Neural cell (in vitro differentiated cells): Measurements from ENCODE around the gene TMEM202. TPM values are rescaled to one million over a fixed set of nuclear protein-coding genes. Genes with fewer than 3 reads are reported as not detected.

ENCODE experiments used
- H2AFZ ChIP-seq: fragments of 200-600, 300-800 bp; sonication (generic), shearing (Covaris generic); 2 replicates; pipeline ENCODE4 v1.6.0; 2014; ENCODE audit warnings: low read depth, mild to moderate bottlenecking, antibody characterized with exemption, low read length, moderate library complexity
- H3F3A ChIP-seq: fragments of 200-600 bp; shearing (Covaris generic); 2 replicates; pipeline ENCODE4 v1.6.1; 2016; ENCODE audit warnings: mild to moderate bottlenecking, moderate library complexity, mixed read lengths, antibody characterized with exemption, low read length; ENCODE audit not compliant: insufficient read depth, poor library complexity, severe bottlenecking
- H3K27ac ChIP-seq: fragments of 200-600, 300-800 bp; sonication (generic), shearing (Covaris generic); 2 replicates; pipeline ENCODE4 v1.5.1; 2014; ENCODE audit warnings: mild to moderate bottlenecking, low read length, moderate library complexity
- H3K27me3 ChIP-seq: fragments of 300-800, 200-600 bp; sonication (generic), shearing (Covaris generic); 2 replicates; pipeline ENCODE4 v1.6.0; 2014; ENCODE audit warnings: mild to moderate bottlenecking, low read depth, low read length, moderate library complexity; ENCODE audit not compliant: insufficient read depth
- H3K36me3 ChIP-seq: fragments of 300-800, 200-600 bp; sonication (generic), shearing (Covaris generic); 2 replicates; pipeline ENCODE4 v1.5.1; 2014; ENCODE audit warnings: mild to moderate bottlenecking, antibody characterized with exemption, low read length, moderate library complexity; ENCODE audit not compliant: insufficient read depth
- H3K4me2 ChIP-seq: fragments of 300-800, 200-600 bp; sonication (generic), shearing (Covaris generic); 2 replicates; pipeline ENCODE4 v1.6.0; 2014; ENCODE audit warnings: mild to moderate bottlenecking, low read length
- H3K4me3 ChIP-seq: fragments of 300-800, 200-600 bp; sonication (generic), shearing (Covaris generic); 2 replicates; pipeline ENCODE4 v1.5.1; 2014; ENCODE audit warnings: mild to moderate bottlenecking, low read length, moderate library complexity
- H3K79me2 ChIP-seq: fragments of 200-600 bp; shearing (Covaris generic); replicated peaks from 2 replicates; pipeline ENCODE4 v1.6.0; 2014; ENCODE audit warnings: mild to moderate bottlenecking, low read length, moderate library complexity; ENCODE audit not compliant: insufficient read depth
- H3K9ac ChIP-seq: fragments of 300-800, 200-600 bp; sonication (generic), shearing (Covaris generic); 2 replicates; pipeline ENCODE4 v1.6.1; 2016; ENCODE audit warnings: mild to moderate bottlenecking, low read length, mixed read lengths
- H3K9me2 ChIP-seq: fragments of 200-600 bp; shearing (Covaris generic); 2 replicates; pipeline ENCODE4 v1.6.1; 2016; ENCODE audit warnings: mild to moderate bottlenecking, low read length, mixed read lengths; ENCODE audit not compliant: insufficient read depth
- H3K9me3 ChIP-seq: fragments of 200-600, 300-800 bp; sonication (generic), shearing (Covaris generic); 2 replicates; pipeline ENCODE4 v1.6.1; 2016; ENCODE audit warnings: mild to moderate bottlenecking, mixed run types, low read length, moderate library complexity, mixed read lengths
- H4K20me1 ChIP-seq: fragments of 200-600 bp; shearing (Covaris generic); 2 replicates; pipeline ENCODE4 v1.6.1; 2016; ENCODE audit warnings: mild to moderate bottlenecking, mixed run types; ENCODE audit not compliant: insufficient read depth
- CTCF ChIP-seq: fragments of 450-650 bp; IDR thresholded peaks from 2 replicates; pipeline ENCODE4 v1.5.1; 2014; ENCODE audit warnings: antibody characterized with exemption, mild to moderate bottlenecking, moderate library complexity; ENCODE audit not compliant: poor library complexity, severe bottlenecking
- EP300 ChIP-seq: fragments of 450-650 bp; conservative IDR thresholded peaks from 2 replicates; pipeline ENCODE4 v1.6.1; 2014; ENCODE audit warnings: antibody characterized with exemption, mild to moderate bottlenecking, moderate library complexity; ENCODE audit not compliant: poor library complexity, severe bottlenecking
- EZH2 ChIP-seq: fragments of 200-600, 300-800 bp; shearing (Covaris generic), sonication (generic); IDR thresholded peaks from 2 replicates; pipeline ENCODE4 v1.6.1; 2014; ENCODE audit warnings: antibody characterized with exemption, low read length, borderline replicate concordance, mild to moderate bottlenecking; ENCODE audit not compliant: insufficient read depth, poor library complexity, severe bottlenecking
- MXI1 ChIP-seq: fragments of 450-650 bp; conservative IDR thresholded peaks from 2 replicates; pipeline ENCODE4 v1.6.1; 2014; ENCODE audit warnings: antibody characterized with exemption, mild to moderate bottlenecking; ENCODE audit not compliant: poor library complexity, severe bottlenecking
- POLR2AphosphoS5 ChIP-seq: IDR thresholded peaks from 2 replicates; pipeline ENCODE4 v1.6.1; 2012
- RAD21 ChIP-seq: fragments of 450-650 bp; conservative IDR thresholded peaks from 2 replicates; pipeline ENCODE4 v1.6.1; 2014; ENCODE audit warnings: antibody characterized with exemption, mild to moderate bottlenecking, moderate library complexity
- REST ChIP-seq: IDR thresholded peaks from 2 replicates; pipeline ENCODE4 v1.6.1; 2012; ENCODE audit warnings: borderline replicate concordance
- SMC3 ChIP-seq: fragments of 450-650 bp; conservative IDR thresholded peaks from 2 replicates; pipeline ENCODE4 v1.6.1; 2014; ENCODE audit warnings: antibody characterized with exemption, mild to moderate bottlenecking, moderate library complexity; ENCODE audit not compliant: poor library complexity
- TAF1 ChIP-seq: IDR thresholded peaks from 2 replicates; pipeline ENCODE4 v1.6.1; 2012; ENCODE audit warnings: low read depth
- polyA minus RNA-seq: library from RNA; depleted of rRNA, polyadenylated mRNA; stranded (reverse); fragments of >200 nt; gene quantifications from 2 replicates; pipeline ENCODE4 v1.2.3, GENCODE V29; 2014
- polyA plus RNA-seq: library from polyadenylated mRNA; depleted of rRNA; stranded (reverse); fragments of >200 nt; gene quantifications from 2 replicates; pipeline ENCODE4 v1.2.3, GENCODE V29; 2014

TMEM202 gene
- polyA plus RNA-seq, result not detected in 2 replicates
- not detected in 2 replicates for polyA minus RNA-seq

GRCh38 chr15:72397796-72398588 lies at the start of gene TMEM202:
TSS of gene TMEM202 (plus strand) at chr15:72398305. CDS start at chr15:72398327, 22 bp downstream.
- peaks cover 6% of the 10 kb centered on the region for H3K27me3 ChIP-seq
- H3K27ac ChIP-seq, result no peak within 1 kb of the TSS
- no peaks in the 10 kb centered on the region for H4K20me1 ChIP-seq
- no peak for TF ChIP-seq EZH2
- TF ChIP-seq TAF1, result no peak
- TF ChIP-seq REST, result no peak
- no peak for TF ChIP-seq RAD21
- no peak for TF ChIP-seq POLR2AphosphoS5
- no peak for TF ChIP-seq EP300
- no peak for TF ChIP-seq MXI1
- no peak for TF ChIP-seq SMC3
- no peak for TF ChIP-seq CTCF
- no peaks in the 10 kb centered on the region for H3K9me3 ChIP-seq
- no peaks in the 10 kb centered on the region for H3K36me3 ChIP-seq
- H3K4me2 ChIP-seq, result no peak within 1 kb of the TSS
- no peak within 1 kb of the TSS for H3K4me3 ChIP-seq
- H3K9ac ChIP-seq, result no peak within 1 kb of the TSS
- H2AFZ ChIP-seq, result no peak within 1 kb of the TSS
- no peaks in the 10 kb centered on the region for H3F3A ChIP-seq
- no peaks in the 10 kb centered on the region for H3K79me2 ChIP-seq
- no peaks in the 10 kb centered on the region for H3K9me2 ChIP-seq

- Histone ChIP-seq H2AFZ (no peak overlapping the region), H3K4me2 (no peak overlapping the region), H3K9me2 (no peaks in the 10 kb centered on the region), H3K36me3 (no peaks in the 10 kb centered on the region), H3K9ac (no peak overlapping the region), H3K27me3 (no peaks in the 10 kb centered on the region), H3F3A (no peaks in the 10 kb centered on the region), H3K27ac (no peak overlapping the region), H3K4me3 (no peak overlapping the region), H3K79me2 (no peaks in the 10 kb centered on the region), H3K9me3 (no peaks in the 10 kb centered on the region), H4K20me1 (no peaks in the 10 kb centered on the region)
- no peak for TF ChIP-seq MXI1
- no peak for TF ChIP-seq SMC3
- no peak for TF ChIP-seq REST
- TF ChIP-seq EZH2, result no peak
- no peak for TF ChIP-seq RAD21
- TF ChIP-seq EP300, result no peak
- TF ChIP-seq CTCF, result no peak
- no peak for TF ChIP-seq POLR2AphosphoS5
- no peak for TF ChIP-seq TAF1
Observed at GRCh38 chr15:72353266-72353665, 44.8 kb upstream of the TMEM202 start.
